HCT116 (cell line): ENCODE measurements around the gene RASGRF2.

Experiments
- MAX ChIP-seq: IDR thresholded peaks from 2 replicates; pipeline ENCODE4 v1.6.1; 2012
- POLR2A ChIP-seq: IDR thresholded peaks from 2 replicates; pipeline ENCODE4 v1.7.0; 2011; ENCODE audit warnings: borderline replicate concordance; ENCODE audit not compliant: insufficient read depth, insufficient read length; ENCODE audit errors: extremely low read depth

GRCh38 chr5:81209386-81209785 lies 249.2 kb downstream of the RASGRF2 start:
- TF ChIP-seq POLR2A (no peak), MAX (no peak)
